Thymus (tissue), 11 donors: ENCODE data around the gene POLR1G. TPM values are rescaled to one million over a fixed set of nuclear protein-coding genes. Genes with fewer than 3 reads are reported as not detected.

Experiments used
- DNase-seq, 9 donors: peaks; one replicate each; pipeline ENCODE4 v3.0.0-alpha.2; 2013; ENCODE audit warnings: low spot score in 9 of 9, low read depth in 6 of 9, missing footprints in 1 of 9
- H3K27ac ChIP-seq, 2 donors: one replicate each; pipeline ENCODE4 v1.5.1; 2013; ENCODE audit warnings: control low read depth in 1 of 2, low read depth in 1 of 2, low read length in 1 of 2, mild to moderate bottlenecking in 1 of 2, moderate library complexity in 1 of 2
- H3K27me3 ChIP-seq, 2 donors: one replicate each; pipeline ENCODE4 v1.5.1; 2013; ENCODE audit warnings: low read length in 1 of 2; ENCODE audit not compliant: control insufficient read depth in 2 of 2, insufficient read depth in 1 of 2
- H3K36me3 ChIP-seq, 2 donors: one replicate each; pipeline ENCODE4 v1.5.1; 2013; ENCODE audit warnings: low read length in 1 of 2, mild to moderate bottlenecking in 1 of 2, moderate library complexity in 1 of 2; ENCODE audit not compliant: control insufficient read depth in 2 of 2, insufficient read depth in 2 of 2
- H3K4me1 ChIP-seq, 2 donors: one replicate each; pipeline ENCODE4 v1.5.1; 2013; ENCODE audit warnings: low read length in 2 of 2; ENCODE audit not compliant: control insufficient read depth in 2 of 2, insufficient read depth in 2 of 2
- H3K4me3 ChIP-seq, 2 donors: one replicate each; pipeline ENCODE4 v1.5.1; 2013; ENCODE audit warnings: low read length in 2 of 2, control low read depth in 1 of 2, mild to moderate bottlenecking in 1 of 2
- H3K9me3 ChIP-seq, 2 donors: one replicate each; pipeline ENCODE4 v1.5.1; 2013; ENCODE audit warnings: low read length in 1 of 2, mild to moderate bottlenecking in 1 of 2; ENCODE audit not compliant: control insufficient read depth in 2 of 2, insufficient read depth in 1 of 2
- WGBS: extraction: QIAGEN DNeasy Blood & Tissue Kit; methylation state at CpG from one replicate; pipeline ENCODE4 v1.1.7; 2013; 5-methylcytosine and 5-hydroxymethylcytosine counted together
- polyA plus RNA-seq: library from polyadenylated mRNA; stranded (reverse); fragments of 200-250 nt; gene quantifications from one replicate; pipeline ENCODE4 v1.2.3, GENCODE V29; 2013
- total RNA-seq: library from RNA; stranded (reverse); fragments of 120-200 nt; gene quantifications from one replicate; pipeline ENCODE4 v1.2.4, GENCODE V29; 2013
- donor health status: healthy.

POLR1G gene
- total and polyA plus RNA-seq, 2 donors, result 1.8 to 5.8 TPM

- 92% methylated on average over 3 of the region's 3 CpGs for WGBS
- no peaks in the 10 kb centered on the region for H3K36me3 ChIP-seq
- DNase-seq, result no peak
- no peak overlapping the region for H3K4me3 ChIP-seq
- H3K27ac ChIP-seq, result no peak overlapping the region
- peaks cover 13 to 51% of the 10 kb centered on the region in 2 donors for H3K27me3 ChIP-seq
- peaks cover 0 to 1% of the 10 kb centered on the region in 2 donors for H3K9me3 ChIP-seq
- no peaks in the 10 kb centered on the region for H3K4me1 ChIP-seq
Observed at GRCh38 chr19:45391346-45391745, 15.1 kb upstream of the POLR1G start.

DNA sequence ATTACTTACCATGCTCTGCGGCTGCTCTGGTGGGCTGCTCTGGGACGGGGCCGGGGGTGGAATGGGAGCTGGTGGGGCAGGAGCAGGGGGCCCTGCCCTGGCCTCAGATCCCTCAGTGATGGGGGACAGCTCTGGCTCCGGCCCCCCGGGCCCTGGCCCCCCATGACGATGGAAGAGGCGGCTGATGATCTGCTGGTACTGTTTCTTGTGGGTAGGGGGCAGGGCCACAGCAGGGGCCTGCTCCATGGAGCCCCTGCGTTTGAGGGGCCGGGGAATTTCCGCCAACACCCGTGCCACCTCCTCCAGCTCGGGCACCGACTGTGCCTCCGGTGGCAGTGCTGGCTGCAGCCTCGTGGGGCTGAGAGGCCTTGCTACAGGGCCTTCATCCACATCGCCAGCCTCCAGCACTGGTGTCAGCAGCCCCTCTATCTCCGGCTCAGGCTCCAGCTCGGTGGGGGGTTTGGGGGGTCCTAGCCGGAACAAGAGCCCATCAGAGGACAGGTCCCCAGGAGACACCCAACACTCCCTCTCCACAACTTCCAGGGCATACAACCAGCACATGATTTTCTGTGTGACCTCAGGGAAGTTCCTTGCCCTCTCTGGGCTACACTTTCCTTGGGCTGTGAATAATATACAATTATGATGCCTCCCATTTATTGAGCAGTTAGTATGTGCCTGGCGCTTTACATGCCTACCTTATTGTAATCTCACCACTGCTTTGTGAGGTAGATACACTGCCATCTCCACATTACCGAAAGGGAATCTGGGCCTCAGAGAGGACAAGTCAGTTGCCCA is 14.4 kb upstream of the POLR1G start:
- H3K27me3 ChIP-seq, result peaks cover 20 to 51% of the 10 kb centered on the region in 2 donors
- H3K4me1 ChIP-seq, result no peaks in the 10 kb centered on the region
- 96% methylated on average over 21 of the region's 21 CpGs for WGBS
- no peak overlapping the region for H3K4me3 ChIP-seq
- no peak for DNase-seq
- no peaks in the 10 kb centered on the region for H3K36me3 ChIP-seq
- no peak overlapping the region for H3K27ac ChIP-seq
- peaks cover 0 to 1% of the 10 kb centered on the region in 2 donors for H3K9me3 ChIP-seq

GRCh38 chr19:45395821-45396617 is 10.4 kb upstream of the POLR1G start:
- Histone ChIP-seq H3K27me3 (peaks cover 31 to 67% of the 10 kb centered on the region in 2 donors), H3K4me1 (peaks cover 0 to 4% of the 10 kb centered on the region in 2 donors), H3K27ac (no peak overlapping the region), H3K9me3 (peaks cover 0 to 1% of the 10 kb centered on the region in 2 donors), H3K4me3 (no peak overlapping the region), H3K36me3 (no peaks in the 10 kb centered on the region)
- WGBS, result 31% methylated on average over 59 of the region's 59 CpGs
- no peak for DNase-seq

GRCh38 chr19:45400192-45400591 is 6.3 kb upstream of the POLR1G start:
- WGBS, result 91% methylated on average over 6 of the region's 6 CpGs
- no peak overlapping the region for H3K4me3 ChIP-seq
- no peak overlapping the region for H3K27ac ChIP-seq
- peaks cover 1 to 7% of the 10 kb centered on the region in 2 donors for H3K9me3 ChIP-seq
- no peaks in the 10 kb centered on the region for H3K36me3 ChIP-seq
- peaks cover 8 to 19% of the 10 kb centered on the region in 2 donors for H3K4me1 ChIP-seq
- H3K27me3 ChIP-seq, result peaks cover 59 to 90% of the 10 kb centered on the region in 2 donors
- no peak for DNase-seq

DNA sequence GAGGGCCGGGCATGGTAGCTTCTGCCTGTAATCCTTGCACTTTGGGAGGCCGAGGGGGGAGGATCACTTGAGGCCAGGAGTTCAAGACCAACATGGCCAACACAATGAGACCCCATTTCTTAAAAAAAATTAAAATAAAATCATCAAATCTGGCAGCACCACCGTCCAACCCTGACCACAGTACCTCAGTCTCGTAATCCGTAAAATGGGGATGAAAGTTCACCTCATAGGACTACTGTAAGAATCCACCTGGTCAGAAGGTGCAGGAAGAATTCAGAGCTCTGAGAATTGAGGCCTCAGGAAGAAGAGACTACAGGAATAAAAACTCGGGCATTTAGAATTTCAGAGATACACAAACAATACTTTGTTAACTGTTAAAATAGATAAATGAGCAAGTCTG is 4.6 kb upstream of the POLR1G start:
- DNase-seq, result no peak
- Histone ChIP-seq H3K4me1 (peaks cover 8 to 35% of the 10 kb centered on the region in 2 donors), H3K4me3 (no peak overlapping the region), H3K27ac (no peak overlapping the region), H3K36me3 (no peaks in the 10 kb centered on the region), H3K9me3 (peaks cover 0 to 15% of the 10 kb centered on the region in 2 donors), H3K27me3 (peaks cover 43 to 83% of the 10 kb centered on the region in 2 donors)
- WGBS, result 97% methylated on average over 6 of the region's 6 CpGs

- Histone ChIP-seq H3K4me1 (peaks cover 12 to 40% of the 10 kb centered on the region in 2 donors), H3K4me3 (no peak overlapping the region), H3K27me3 (peaks cover 39 to 78% of the 10 kb centered on the region in 2 donors), H3K9me3 (peaks cover 0 to 15% of the 10 kb centered on the region in 2 donors), H3K27ac (peak overlapping the region in 1 of 2 donors; percentile 33), H3K36me3 (no peaks in the 10 kb centered on the region)
- 23% methylated on average over 40 of the region's 40 CpGs for WGBS
- DNase-seq, result peak in 3 of 9 donors; percentile 42 to 49 (median 48)
Observed at GRCh38 chr19:45402298-45403061, 4.0 kb upstream of the POLR1G start.

- H3K36me3 ChIP-seq, result peaks cover 0 to 2% of the 10 kb centered on the region in 2 donors
- H3K4me1 ChIP-seq, result peaks cover 12 to 36% of the 10 kb centered on the region in 2 donors
- WGBS, result 93% methylated on average over 4 of the region's 4 CpGs
- H3K9me3 ChIP-seq, result peaks cover 0 to 15% of the 10 kb centered on the region in 2 donors
- peaks cover 31 to 70% of the 10 kb centered on the region in 2 donors for H3K27me3 ChIP-seq
- DNase-seq, result no peak
- H3K27ac ChIP-seq, result no peak overlapping the region
- no peak overlapping the region for H3K4me3 ChIP-seq
Observed at GRCh38 chr19:45403272-45403671, 3.2 kb upstream of the POLR1G start.

GRCh38 chr19:45403781-45404556 is 2.5 kb upstream of the POLR1G start:
- H3K4me3 ChIP-seq, result peak overlapping the region; percentile 60 to 70
- peaks cover 0 to 15% of the 10 kb centered on the region in 2 donors for H3K9me3 ChIP-seq
- H3K27ac ChIP-seq, result peak overlapping the region in 1 of 2 donors; percentile 15
- peaks cover 0 to 3% of the 10 kb centered on the region in 2 donors for H3K36me3 ChIP-seq
- 30% methylated on average over 25 of the region's 25 CpGs for WGBS
- peak in 2 of 9 donors; percentile 50 to 69 for DNase-seq
- peaks cover 30 to 63% of the 10 kb centered on the region in 2 donors for H3K27me3 ChIP-seq
- peaks cover 12 to 36% of the 10 kb centered on the region in 2 donors for H3K4me1 ChIP-seq
